Right lung (tissue), 10 donors: Measurements from ENCODE around the gene MARCKSL1. TPM values are rescaled to one million over a fixed set of nuclear protein-coding genes. Genes with fewer than 3 reads are reported as not detected.
"Not testable (repeated sequence)": the region's sequence is repeated elsewhere in the genome, so short reads cannot be mapped to it uniquely, and the experiment has no call there.

Source experiments
- DNase-seq, 2 donors: peaks; one replicate each; pipeline ENCODE4 v3.0.0-alpha.2; 2013
- long read RNA-seq, 8 donors: transcript quantifications; one replicate each; lab custom pipeline, GENCODE V29; 2026
- polyA plus RNA-seq, 5 donors: library from polyadenylated mRNA; unstranded; fragments of 120-200 nt; gene quantifications; one replicate each; pipeline versions ENCODE4 v1.2.1 to v1.2.3, GENCODE V29; 2013; ENCODE audit warnings: inconsistent platforms in 1 of 5, low replicate concordance in 1 of 5; ENCODE audit not compliant: insufficient read length in 5 of 5, insufficient read depth in 1 of 5

MARCKSL1 gene
- 100 to 1,000 TPM; 354 to 502 (median 411) TPM for polyA plus RNA-seq
- long read RNA-seq, donor 1, transcript MARCKSL1-201 (2 exons, 1,699 nt): major isoform, 409 of 460 reads
- long read RNA-seq, donor 1, partial matches to known transcripts: 8 of 460 reads
- long read RNA-seq, donor 1, other reads (novel, unspliced or antisense): 43 of 460 reads
- long read RNA-seq, donor 2, transcript MARCKSL1-201 (2 exons, 1,699 nt): major isoform, 250 of 262 reads
- long read RNA-seq, donor 2, partial matches to known transcripts: 0 of 262 reads
- long read RNA-seq, donor 2, other reads (novel, unspliced or antisense): 12 of 262 reads
- long read RNA-seq, donor 3, transcript MARCKSL1-201 (2 exons, 1,699 nt): major isoform, 283 of 315 reads
- long read RNA-seq, donor 3, partial matches to known transcripts: 0 of 315 reads
- long read RNA-seq, donor 3, other reads (novel, unspliced or antisense): 32 of 315 reads
- long read RNA-seq, donor 4, transcript MARCKSL1-201 (2 exons, 1,699 nt): major isoform, 165 of 171 reads
- long read RNA-seq, donor 4, partial matches to known transcripts: 0 of 171 reads
- long read RNA-seq, donor 4, other reads (novel, unspliced or antisense): 6 of 171 reads
- long read RNA-seq, donor 5, transcript MARCKSL1-201 (2 exons, 1,699 nt): major isoform, 286 of 319 reads
- long read RNA-seq, donor 5, partial matches to known transcripts: 0 of 319 reads
- long read RNA-seq, donor 5, other reads (novel, unspliced or antisense): 33 of 319 reads
- long read RNA-seq, donor 6, transcript MARCKSL1-201 (2 exons, 1,699 nt): major isoform, 412 of 433 reads
- long read RNA-seq, donor 6, partial matches to known transcripts: 0 of 433 reads
- long read RNA-seq, donor 6, other reads (novel, unspliced or antisense): 21 of 433 reads
- long read RNA-seq, donor 7, transcript MARCKSL1-201 (2 exons, 1,699 nt): major isoform, 248 of 258 reads
- long read RNA-seq, donor 7, partial matches to known transcripts: 0 of 258 reads
- long read RNA-seq, donor 7, other reads (novel, unspliced or antisense): 10 of 258 reads
- long read RNA-seq, donor 8, transcript MARCKSL1-201 (2 exons, 1,699 nt): major isoform, 168 of 181 reads
- long read RNA-seq, donor 8, partial matches to known transcripts: 8 of 181 reads
- long read RNA-seq, donor 8, other reads (novel, unspliced or antisense): 5 of 181 reads

- peak; percentile 85 for DNase-seq
Measured at GRCh38 chr1:32335790-32336590, at the start of gene MARCKSL1. MARCKSL1 (minus strand) TSS chr1:32336233; CDS start chr1:32336033, 200 bp downstream.

GRCh38 chr1:32380057-32380456, 44.0 kb upstream of the MARCKSL1 start:
- DNase-seq: no peak

GRCh38 chr1:32377541-32378220, 41.6 kb upstream of the MARCKSL1 start:
- DNase-seq: no peak

- DNase-seq: no peak
Measured at GRCh38 chr1:32376199-32376598, 40.2 kb upstream of the MARCKSL1 start.

- no peak for DNase-seq
Measured at GRCh38 chr1:32373996-32374592, 38.1 kb upstream of the MARCKSL1 start.

GRCh38 chr1:32372149-32372756, 36.2 kb upstream of the MARCKSL1 start:
- no peak for DNase-seq

GRCh38 chr1:32367912-32368635, 32.0 kb upstream of the MARCKSL1 start:
- DNase-seq: no peak

- DNase-seq: no peak
Measured at GRCh38 chr1:32365445-32365844, 29.4 kb upstream of the MARCKSL1 start.

- DNase-seq: no peak
Measured at GRCh38 chr1:32364836-32365235, 28.8 kb upstream of the MARCKSL1 start.

- no peak for DNase-seq
Measured at GRCh38 chr1:32363713-32364112, 27.7 kb upstream of the MARCKSL1 start.

GRCh38 chr1:32362474-32363313, 26.7 kb upstream of the MARCKSL1 start, which contains the start of the genes FAM229A and TSSK3:
FAM229A (minus strand) TSS chr1:32362485; CDS start chr1:32362091, 394 bp downstream.
TSSK3 (plus strand) TSS chr1:32362539; CDS start chr1:32362702, 163 bp downstream.
- no peak for DNase-seq

GRCh38 chr1:32361674-32362473, 25.8 kb upstream of the MARCKSL1 start:
- DNase-seq: peak in 1 of 2 donors; percentile 72

- no peak for DNase-seq
Measured at GRCh38 chr1:32361308-32361673, 25.3 kb upstream of the MARCKSL1 start.

- no peak for DNase-seq
Measured at GRCh38 chr1:32358435-32358834, 22.4 kb upstream of the MARCKSL1 start.

GRCh38 chr1:32357614-32358013, 21.6 kb upstream of the MARCKSL1 start:
- no peak for DNase-seq

- no peak for DNase-seq
Measured at GRCh38 chr1:32356478-32356877, 20.4 kb upstream of the MARCKSL1 start.

GRCh38 chr1:32355778-32356177, 19.7 kb upstream of the MARCKSL1 start:
- not testable (repeated sequence) for DNase-seq
